ENCODE data around the gene NRIP1.

- no peak for TF ChIP-seq CTCF (conservative IDR thresholded peaks at IDR 0.05; ENCODE audit: low read depth, low read length)
- TF ChIP-seq EZH2 (IDR thresholded peaks at IDR 0.05; ENCODE audit: borderline replicate concordance, low read depth, low read length, poor library complexity, severe bottlenecking): no peak
These were observed 63.7 kb downstream of the NRIP1 start for GRCh38 chr21:15001113-15001512.
